Pancreas (tissue), 10 donors: ENCODE results near the gene GATA6. TPM values are rescaled to one million over a fixed set of nuclear protein-coding genes. Genes with fewer than 3 reads are reported as not detected.

Experiments used
- ATAC-seq, 4 donors: fragments of 200-7000 bp; cut with Tn5 transposase; one replicate each; pipeline versions ENCODE4 v1.8.0 to v1.9.1; 2020; ENCODE audit warnings: mild to moderate bottlenecking in 4 of 4, moderate library complexity in 4 of 4
- DNase-seq, 6 donors: peaks; one replicate each; pipeline ENCODE4 v3.0.0-alpha.2; 2020
- FAIRE-seq: peaks from 2 replicates; lab custom pipeline; 2012; peaks lifted over from hg19 to GRCh38; lab: Jason Lieb, UNC
- H3K27ac ChIP-seq, 4 donors: fragments of 200-600 bp; sonication (generic); 1 replicate in 3 of 4; 2 replicates in 1 of 4; pipeline versions ENCODE4 v1.5.0 to v1.8.0; 2020
- H3K27me3 ChIP-seq, 4 donors: fragments of 200-600 bp; one replicate each; pipeline ENCODE4 v1.8.0; 2021
- H3K36me3 ChIP-seq, 3 donors: fragments of 200-600 bp; sonication (generic) in 1 of 3; one replicate each; pipeline versions ENCODE4 v1.5.0 to v1.8.0; 2020 to 2021
- H3K4me1 ChIP-seq, 3 donors: fragments of 200-600 bp; one replicate each; pipeline ENCODE4 v1.8.0; 2021
- H3K4me3 ChIP-seq, 4 donors: fragments of 200-600 bp; sonication (generic) in 2 of 4; one replicate each; pipeline versions ENCODE4 v1.5.0 to v1.8.0; 2020 to 2021
- H3K9me3 ChIP-seq, 4 donors: fragments of 200-600 bp; one replicate each; pipeline ENCODE4 v1.8.0; 2021
- CTCF ChIP-seq, 4 donors: fragments of 200-600 bp; sonication (generic) in 3 of 4; IDR thresholded peaks; one replicate each; pipeline versions ENCODE4 v1.5.0 to v1.8.0; 2021; ENCODE audit warnings: antibody characterized with exemption in 4 of 4
- WGBS, 2 donors: extraction: QIAGEN DNeasy Blood & Tissue Kit; methylation state at CpG; one replicate each; pipeline ENCODE4 v1.1.7; 2013; 5-methylcytosine and 5-hydroxymethylcytosine counted together
- intact Hi-C, 3 donors: fragments of 100-400 bp; cut with DNase I; formaldehyde crosslinking; loops; one replicate each; pipeline versions ENCODE4 v1.11.1 to v1.14.2; 2022
- polyA plus RNA-seq, 2 donors: library from polyadenylated mRNA; stranded (reverse); fragments of 200-250 nt; gene quantifications; one replicate each; pipeline ENCODE4 v1.2.3, GENCODE V29; 2013
- total RNA-seq, 6 donors: library from RNA; stranded (reverse); fragmentation: NEBNext Ultra II Directional in 4 of 6; extraction: Animal tissue kit (Norgen Biotek cat#: 25700) in 4 of 6; gene quantifications; one replicate each; pipeline versions ENCODE4 v1.2.1 to v1.2.4, GENCODE V29; 2021 to 2023
- donor health status: healthy with polysubstance abuse.
- donor health status: DM: no; HTN: no; CAD: no; lungs with moderate emphysema.
- donor health status: DM: no; HTN: no; CAD: no.
- donor health status: control.
- donor health status: control.
- donor health status: Bipolar disorder and iron deficiency.
- donor health status: DM: yes; HTN: yes; CAD: no.
- donor health status: DM: no; HTN: no; CAD: no.
- donor health status: DM: no; HTN: no; CAD: no.
- donor health status: DM: yes; HTN: yes; CAD: no.

The GATA6 gene
- total and polyA plus RNA-seq, 8 donors, result 15.4 to 36.4 (median 21.8) TPM

GRCh38 chr18:22171258-22172119 lies 2.1 kb downstream of the GATA6 start:
- Histone ChIP-seq H3K9me3 (no peaks in the 10 kb centered on the region), H3K4me3 (peak overlapping the region; percentile 69 to 90 (median 80)), H3K4me1 (no peaks in the 10 kb centered on the region), H3K36me3 (peaks cover 0 to 11% (median 0%) of the 10 kb centered on the region in 3 donors), H3K27ac (peak overlapping the region; percentile 87 to 99 (median 96)), H3K27me3 (no peaks in the 10 kb centered on the region)
- WGBS, 2 donors, result 0 to 2% methylated on average over 43 to 120 of the region's 120 CpGs
- ATAC-seq (no peak), FAIRE-seq (no peak), DNase-seq (peak in 3 of 6 donors; percentile 64 to 88 (median 73))
- intact Hi-C loops, result loop anchor here in 2 of 3 donors (10.0 kb wide), 2 partner anchors 173 to 393 kb away; no protein-coding TSS in a partner anchor
- TF ChIP-seq CTCF (IDR thresholded peaks at IDR 0.05), result no peak

GRCh38 chr18:22172120-22172582 lies 2.8 kb downstream of the GATA6 start:
- Histone ChIP-seq H3K4me1 (no peaks in the 10 kb centered on the region), H3K27me3 (no peaks in the 10 kb centered on the region), H3K4me3 (peak overlapping the region; percentile 19 to 90 (median 78)), H3K36me3 (peaks cover 0 to 11% (median 0%) of the 10 kb centered on the region in 3 donors), H3K27ac (peak overlapping the region; percentile 33 to 99 (median 96)), H3K9me3 (no peaks in the 10 kb centered on the region)
- FAIRE-seq, result no peak
- TF ChIP-seq CTCF (IDR thresholded peaks at IDR 0.05), result no peak
- intact Hi-C loops, result loop anchor here in 2 of 3 donors (10.0 kb wide), 2 partner anchors 173 to 393 kb away; no protein-coding TSS in a partner anchor
- DNase-seq, result peak in 3 of 6 donors; percentile 56 to 78 (median 69)
- ATAC-seq, result no peak
- WGBS, 2 donors, result 7% methylated on average over 21 to 34 of the region's 34 CpGs

GRCh38 chr18:22172594-22173049 lies 3.2 kb downstream of the GATA6 start:
- no peaks in the 10 kb centered on the region for H3K4me1 ChIP-seq
- 12 to 13% methylated on average over 7 of the region's 7 CpGs for WGBS, 2 donors
- no peak for FAIRE-seq
- peak in 4 of 6 donors; percentile 52 to 62 (median 54) for DNase-seq
- intact Hi-C loops, result loop anchor here in 2 of 3 donors (10.0 kb wide), 2 partner anchors 172 to 392 kb away; no protein-coding TSS in a partner anchor
- H3K36me3 ChIP-seq, result peaks cover 0 to 11% (median 0%) of the 10 kb centered on the region in 3 donors
- H3K27me3 ChIP-seq, result no peaks in the 10 kb centered on the region
- no peaks in the 10 kb centered on the region for H3K9me3 ChIP-seq
- TF ChIP-seq CTCF (IDR thresholded peaks at IDR 0.05), result no peak
- peak overlapping the region; percentile 33 to 99 (median 96) for H3K27ac ChIP-seq
- no peak for ATAC-seq
- peak overlapping the region; percentile 19 to 90 (median 78) for H3K4me3 ChIP-seq

- Histone ChIP-seq H3K27ac (peak overlapping the region; percentile 63 to 99 (median 96)), H3K9me3 (no peaks in the 10 kb centered on the region), H3K27me3 (no peaks in the 10 kb centered on the region), H3K36me3 (peaks cover 0 to 11% (median 0%) of the 10 kb centered on the region in 3 donors), H3K4me1 (peaks cover 0 to 2% (median 0%) of the 10 kb centered on the region in 3 donors), H3K4me3 (peak overlapping the region; percentile 19 to 90 (median 78))
- no peak for TF ChIP-seq CTCF (IDR thresholded peaks at IDR 0.05)
- ATAC-seq (no peak), FAIRE-seq (no peak), DNase-seq (peak in 1 of 6 donors; percentile 20)
- intact Hi-C loops, result loop anchor here in 2 of 3 donors (10.0 kb wide), 2 partner anchors 171 to 391 kb away; no protein-coding TSS in a partner anchor
- WGBS, 2 donors, result 11 to 12% methylated on average over 22 of the region's 22 CpGs
Observed at GRCh38 chr18:22173221-22173927, 4.0 kb downstream of the GATA6 start.
